ENCODE data around the gene TMEM238. TPM values are rescaled to one million over a fixed set of nuclear protein-coding genes. Genes with fewer than 3 reads are reported as not detected.
"Not testable (repeated sequence)": the region's sequence is repeated elsewhere in the genome, so short reads cannot be mapped to it uniquely, and the experiment has no call there.

The TMEM238 gene
- total RNA-seq, 4 donors from 2014 or later, result 0.83 to 2.3 TPM; not detected in 2

DNA sequence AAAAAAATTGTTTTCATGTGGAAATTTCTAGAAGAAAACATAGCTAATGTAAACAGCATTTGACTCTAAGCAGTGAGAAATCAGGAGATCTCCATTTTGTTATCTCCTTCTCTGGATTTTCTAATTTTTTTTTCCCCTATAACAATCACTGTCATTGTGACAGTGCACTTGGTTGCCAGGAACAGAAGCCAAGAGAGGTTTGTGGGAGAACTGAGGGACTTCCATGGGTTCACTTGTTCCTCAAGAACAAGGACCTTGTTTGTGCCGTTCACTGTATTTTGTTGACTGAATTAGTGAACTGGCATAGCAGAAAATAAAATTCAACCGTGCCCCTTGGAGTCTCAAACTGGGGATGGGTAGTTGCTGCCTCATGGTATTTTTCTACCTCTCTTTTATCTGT lies 42.0 kb upstream of the TMEM238 start:
- TF ChIP-seq, protein P1, sequence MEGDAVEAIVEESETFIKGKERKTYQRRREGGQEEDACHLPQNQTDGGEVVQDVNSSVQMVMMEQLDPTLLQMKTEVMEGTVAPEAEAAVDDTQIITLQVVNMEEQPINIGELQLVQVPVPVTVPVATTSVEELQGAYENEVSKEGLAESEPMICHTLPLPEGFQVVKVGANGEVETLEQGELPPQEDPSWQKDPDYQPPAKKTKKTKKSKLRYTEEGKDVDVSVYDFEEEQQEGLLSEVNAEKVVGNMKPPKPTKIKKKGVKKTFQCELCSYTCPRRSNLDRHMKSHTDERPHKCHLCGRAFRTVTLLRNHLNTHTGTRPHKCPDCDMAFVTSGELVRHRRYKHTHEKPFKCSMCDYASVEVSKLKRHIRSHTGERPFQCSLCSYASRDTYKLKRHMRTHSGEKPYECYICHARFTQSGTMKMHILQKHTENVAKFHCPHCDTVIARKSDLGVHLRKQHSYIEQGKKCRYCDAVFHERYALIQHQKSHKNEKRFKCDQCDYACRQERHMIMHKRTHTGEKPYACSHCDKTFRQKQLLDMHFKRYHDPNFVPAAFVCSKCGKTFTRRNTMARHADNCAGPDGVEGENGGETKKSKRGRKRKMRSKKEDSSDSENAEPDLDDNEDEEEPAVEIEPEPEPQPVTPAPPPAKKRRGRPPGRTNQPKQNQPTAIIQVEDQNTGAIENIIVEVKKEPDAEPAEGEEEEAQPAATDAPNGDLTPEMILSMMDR (IDR thresholded peaks at IDR 0.05), result no peak
- TF ChIP-seq POLR2A (IDR thresholded peaks at IDR 0.05), result no peak
- Histone ChIP-seq H3K27me3 (no peaks in the 10 kb centered on the region), H3K9me3 (no peaks in the 10 kb centered on the region), H3K4me1 (no peaks in the 10 kb centered on the region), H3K27ac (no peak overlapping the region), H3K36me3 (no peaks in the 10 kb centered on the region), H3K4me3 (no peak overlapping the region)
- no peak for DNase-seq
- intact Hi-C loops (cut with DNase I; ENCODE audit: low total_unique reads), result no loop called here

DNA sequence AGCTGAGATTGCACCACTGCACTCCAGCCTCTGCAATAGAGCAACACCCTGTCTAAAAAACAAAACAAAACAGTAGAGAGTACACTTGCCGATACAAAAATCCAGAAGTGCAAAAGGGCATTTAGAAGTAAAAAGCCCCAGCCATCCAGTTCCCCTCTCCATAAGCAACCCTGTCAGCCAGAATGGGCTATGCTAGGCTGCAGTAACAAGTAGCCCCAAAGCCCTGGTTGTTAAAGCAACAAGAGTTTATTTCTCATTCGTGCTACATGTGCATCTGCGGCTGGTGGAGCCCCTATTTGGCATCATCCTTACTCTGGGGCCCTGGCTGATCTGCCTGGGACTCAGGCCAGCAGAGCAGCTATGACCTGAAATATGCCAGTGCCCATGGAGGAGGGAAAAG lies 40.4 kb upstream of the TMEM238 start:
- Histone ChIP-seq H3K9me3 (no peaks in the 10 kb centered on the region), H3K27ac (no peak overlapping the region), H3K27me3 (no peaks in the 10 kb centered on the region), H3K4me1 (no peaks in the 10 kb centered on the region), H3K4me3 (no peak overlapping the region), H3K36me3 (no peaks in the 10 kb centered on the region)
- no peak for DNase-seq
- intact Hi-C loops (cut with DNase I; ENCODE audit: low total_unique reads), result no loop called here
- TF ChIP-seq, protein P1 (IDR thresholded peaks at IDR 0.05), result no peak
- no peak for TF ChIP-seq POLR2A (IDR thresholded peaks at IDR 0.05)

DNA sequence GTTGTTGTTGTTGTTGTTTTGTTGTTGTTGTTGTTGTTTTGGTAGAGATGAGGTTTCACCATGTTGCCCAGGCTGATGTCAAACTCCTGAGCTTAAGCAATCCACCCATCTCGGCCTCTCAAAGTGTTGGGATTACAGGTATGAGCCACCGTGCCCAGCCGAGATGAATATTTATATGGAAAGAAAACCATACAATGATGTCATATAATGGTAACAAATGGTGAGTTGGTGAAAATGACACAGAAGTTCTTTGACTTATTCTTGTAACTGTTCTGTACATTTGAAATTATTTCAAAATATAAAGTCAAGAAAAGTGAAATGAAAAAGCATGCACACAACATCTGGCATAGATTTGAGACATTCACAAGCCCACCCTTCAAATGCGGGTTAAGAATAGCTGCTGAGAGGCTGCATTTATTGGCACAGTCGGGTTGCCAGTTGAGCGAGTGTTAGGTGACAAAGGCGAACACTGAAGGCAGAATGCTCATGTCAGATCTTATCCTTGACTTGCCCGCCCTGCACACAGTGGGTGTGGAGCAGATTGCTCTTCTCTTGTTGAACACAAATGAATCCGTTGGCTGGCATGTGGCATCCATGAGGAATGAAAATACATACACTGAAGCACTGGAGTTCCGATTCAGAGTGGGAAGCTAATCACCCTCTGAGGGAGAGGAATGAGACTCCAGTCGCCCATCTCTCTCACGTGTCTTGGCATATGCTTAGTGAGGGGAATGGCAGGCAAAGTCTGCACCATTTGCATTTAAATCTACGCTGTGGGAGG lies 39.3 kb upstream of the TMEM238 start:
- no peak overlapping the region for H3K4me3 ChIP-seq
- H3K27me3 ChIP-seq, result no peaks in the 10 kb centered on the region
- H3K27ac ChIP-seq, result no peak overlapping the region
- H3K4me1 ChIP-seq, result no peaks in the 10 kb centered on the region
- intact Hi-C loops (cut with DNase I; ENCODE audit: low total_unique reads), result no loop called here
- no peaks in the 10 kb centered on the region for H3K36me3 ChIP-seq
- no peaks in the 10 kb centered on the region for H3K9me3 ChIP-seq
- DNase-seq, result no peak
- TF ChIP-seq, protein P1 (IDR thresholded peaks at IDR 0.05), result no peak
- no peak for TF ChIP-seq POLR2A (IDR thresholded peaks at IDR 0.05)

DNA sequence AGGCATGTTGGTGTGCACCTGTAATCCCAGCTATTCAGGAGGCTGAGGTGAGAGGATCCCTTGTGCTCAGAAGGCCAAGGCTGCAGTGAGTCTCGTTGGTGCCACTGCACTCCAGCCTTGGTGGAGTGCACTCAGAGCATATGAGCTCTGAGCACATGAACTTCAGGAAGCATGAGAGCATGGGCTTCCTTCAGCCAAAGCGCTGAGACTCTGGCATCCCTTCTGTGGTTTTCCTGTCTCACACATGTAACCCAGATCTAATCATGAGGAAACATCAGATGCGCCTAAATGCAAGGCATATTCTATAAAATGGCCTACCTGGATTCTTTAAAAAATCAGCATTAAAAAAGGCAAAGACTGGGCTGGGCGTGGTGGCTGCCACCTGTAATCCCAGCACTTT lies 37.2 kb upstream of the TMEM238 start:
- H3K27ac ChIP-seq; H3K4me3 ChIP-seq; H3K27me3 ChIP-seq; H3K4me1 ChIP-seq; DNase-seq; intact Hi-C loops (cut with DNase I; ENCODE audit: low total_unique reads); H3K36me3 ChIP-seq; H3K9me3 ChIP-seq: not testable (repeated sequence)

DNA sequence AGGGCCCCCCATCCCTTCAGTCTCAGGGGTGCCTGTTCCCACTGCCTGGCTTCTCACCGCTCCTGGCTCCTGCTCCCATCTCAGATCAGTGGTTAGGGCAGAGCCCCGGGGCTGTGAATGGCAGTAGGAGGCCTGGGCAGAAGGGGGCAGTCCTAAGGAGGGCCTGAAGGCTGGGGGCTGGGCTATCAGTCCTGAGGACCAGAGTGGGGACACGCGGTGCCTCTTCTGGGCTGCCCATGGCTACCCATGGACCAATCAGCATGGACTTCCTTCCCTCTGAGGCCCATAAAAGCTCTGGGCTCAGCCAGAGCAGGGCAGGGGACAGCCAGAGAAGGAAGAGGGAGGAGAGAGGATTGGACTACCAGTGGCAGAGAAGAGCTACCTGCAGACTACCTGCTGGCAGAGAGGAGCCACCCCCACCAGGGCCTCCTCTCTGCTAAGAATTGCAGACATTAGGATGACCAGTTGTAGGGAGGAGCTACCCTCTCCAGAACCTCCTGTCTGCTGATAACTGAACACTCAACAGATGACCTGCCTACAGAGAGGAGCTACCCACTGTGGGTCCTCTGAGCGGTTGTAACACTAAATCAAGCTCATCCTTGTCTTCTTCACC lies 35.6 kb upstream of the TMEM238 start:
- intact Hi-C loops (cut with DNase I; ENCODE audit: low total_unique reads), result no loop called here
- no peak overlapping the region for H3K27ac ChIP-seq

More for the DNA sequence above, 35.6 kb upstream of the TMEM238 start:
- Histone ChIP-seq H3K4me1 (no peaks in the 10 kb centered on the region), H3K4me3 (no peak overlapping the region), H3K27me3 (no peaks in the 10 kb centered on the region), H3K9me3 (no peaks in the 10 kb centered on the region), H3K36me3 (no peaks in the 10 kb centered on the region)
- TF ChIP-seq, protein P1 (IDR thresholded peaks at IDR 0.05), result no peak
- no peak for TF ChIP-seq POLR2A (IDR thresholded peaks at IDR 0.05)
- DNase-seq, result no peak
